ENCODE measurements around the gene ATP11A.

DNA sequence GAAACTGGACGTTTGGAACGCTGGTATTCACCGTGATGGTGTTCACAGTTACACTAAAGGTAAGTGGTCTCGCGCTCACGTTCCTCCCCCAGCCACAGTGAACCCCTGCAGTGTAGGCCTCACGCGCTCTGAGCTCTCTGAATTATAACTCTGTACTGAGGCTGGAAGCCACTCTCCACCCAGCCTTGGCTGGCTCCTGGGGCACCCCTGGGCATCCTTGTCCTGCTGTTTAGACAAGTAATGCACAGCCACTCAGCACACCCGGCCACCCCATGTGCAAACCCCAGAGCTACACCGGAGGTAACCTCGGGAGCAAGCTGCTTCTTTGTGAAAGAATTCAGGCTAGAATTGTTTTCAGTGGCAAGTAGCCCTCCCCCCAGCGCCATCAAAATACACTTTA, 181.9 kb downstream of the ATP11A start:
- TF ChIP-seq CTCF (IDR thresholded peaks at IDR 0.05; ENCODE audit: low read length) = no peak
- TF ChIP-seq EZH2phosphoT487 (IDR thresholded peaks at IDR 0.05; ENCODE audit: low read length) = no peak
- no peak for TF ChIP-seq EZH2 (optimal IDR thresholded peaks at IDR 0.05; ENCODE audit: low read depth, low read length)
